Adrenal gland (tissue), 5 donors: ENCODE data around the gene EEF1AKMT1.

Experiments
- CTCF ChIP-seq, 6 experiments: fragments of 450-650 bp in 4 of 6; fragments of 200-600 bp in 2 of 6; sonication (generic) in 1 of 6; IDR thresholded peaks; 1 replicate in 5 of 6; 2 replicates in 1 of 6; pipeline versions ENCODE4 v1.5.1 to v1.8.0; 2016 to 2021; ENCODE audit warnings: antibody characterized with exemption in 6 of 6, mild to moderate bottlenecking in 2 of 6, moderate library complexity in 1 of 6
- POLR2A ChIP-seq, 2 donors: fragments of 450-650 bp; IDR thresholded peaks; one replicate each; pipeline ENCODE4 v1.6.1; 2017; ENCODE audit warnings: antibody characterized with exemption in 2 of 2, mild to moderate bottlenecking in 2 of 2, moderate library complexity in 1 of 2
- donor health status: DM: no; HTN: no; CAD: no.

GRCh38 chr13:20721454-20722357 is 52.1 kb downstream of the EEF1AKMT1 start:
- TF ChIP-seq CTCF (IDR thresholded peaks at IDR 0.05): no peak
- no peak for TF ChIP-seq POLR2A (IDR thresholded peaks at IDR 0.05)
